ENCODE results near the gene APOL6. TPM values are rescaled to one million over a fixed set of nuclear protein-coding genes. Genes with fewer than 3 reads are reported as not detected.
"Not testable (repeated sequence)": the region's sequence is repeated elsewhere in the genome, so short reads cannot be mapped to it uniquely, and the experiment has no call there.

The APOL6 gene
- total RNA-seq, 2 donors from 2014 or later, result 6.0 to 7.9 TPM

DNA sequence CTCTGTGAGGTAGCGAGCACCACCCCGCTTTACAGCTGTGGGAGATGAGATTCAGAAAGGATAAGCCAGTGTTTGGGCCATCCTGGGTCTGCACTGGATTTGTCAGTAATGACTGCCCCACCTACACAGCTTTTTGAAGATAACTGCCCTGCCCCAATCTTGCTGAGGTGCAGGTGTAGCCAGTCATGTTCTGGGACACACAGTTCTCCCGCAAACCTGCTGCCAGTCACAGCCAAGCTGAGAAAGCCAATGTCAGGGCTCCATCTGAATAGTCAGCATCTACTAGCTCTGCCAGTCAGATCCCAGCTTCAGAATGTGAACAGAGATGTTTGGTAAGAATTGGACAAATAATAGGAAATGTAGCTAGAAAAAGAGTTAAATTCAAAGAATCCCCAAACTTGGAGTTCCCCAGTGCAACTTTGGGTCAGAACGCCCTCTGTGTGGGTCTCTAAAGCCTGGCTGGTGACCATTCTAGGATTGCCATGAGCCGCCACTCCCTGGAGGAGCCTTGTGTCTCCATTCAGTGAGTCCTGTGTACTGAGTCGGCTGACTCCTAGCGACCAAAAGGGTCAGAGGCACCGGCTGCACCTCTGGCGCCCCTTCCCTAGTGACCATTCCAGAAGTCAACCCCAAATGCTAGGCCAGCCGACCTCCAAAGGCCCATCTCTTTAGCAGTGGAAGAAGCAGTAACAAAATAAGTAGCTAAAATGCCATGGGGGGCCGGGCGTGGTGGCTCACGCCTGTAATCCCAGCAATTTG, 28.7 kb upstream of the APOL6 start:
- Histone ChIP-seq H3K36me3 (replicated peaks in 1 of 2; ENCODE audit: insufficient read depth in 1 of 2, low read depth in 2 of 2) (no peaks in the 10 kb centered on the region), H3K4me1 (peaks cover 13% of the 10 kb centered on the region), H3K27ac (no peak overlapping the region), H3K27me3 (no peaks in the 10 kb centered on the region), H3K4me3 (no peak overlapping the region), H3K9me3 (no peaks in the 10 kb centered on the region)
- no peak for ATAC-seq
- WGBS, 2 donors, result 84 to 87% methylated on average over 13 of the region's 13 CpGs
- TF ChIP-seq POLR2A (IDR thresholded peaks at IDR 0.05), result no peak
- TF ChIP-seq, protein P1, sequence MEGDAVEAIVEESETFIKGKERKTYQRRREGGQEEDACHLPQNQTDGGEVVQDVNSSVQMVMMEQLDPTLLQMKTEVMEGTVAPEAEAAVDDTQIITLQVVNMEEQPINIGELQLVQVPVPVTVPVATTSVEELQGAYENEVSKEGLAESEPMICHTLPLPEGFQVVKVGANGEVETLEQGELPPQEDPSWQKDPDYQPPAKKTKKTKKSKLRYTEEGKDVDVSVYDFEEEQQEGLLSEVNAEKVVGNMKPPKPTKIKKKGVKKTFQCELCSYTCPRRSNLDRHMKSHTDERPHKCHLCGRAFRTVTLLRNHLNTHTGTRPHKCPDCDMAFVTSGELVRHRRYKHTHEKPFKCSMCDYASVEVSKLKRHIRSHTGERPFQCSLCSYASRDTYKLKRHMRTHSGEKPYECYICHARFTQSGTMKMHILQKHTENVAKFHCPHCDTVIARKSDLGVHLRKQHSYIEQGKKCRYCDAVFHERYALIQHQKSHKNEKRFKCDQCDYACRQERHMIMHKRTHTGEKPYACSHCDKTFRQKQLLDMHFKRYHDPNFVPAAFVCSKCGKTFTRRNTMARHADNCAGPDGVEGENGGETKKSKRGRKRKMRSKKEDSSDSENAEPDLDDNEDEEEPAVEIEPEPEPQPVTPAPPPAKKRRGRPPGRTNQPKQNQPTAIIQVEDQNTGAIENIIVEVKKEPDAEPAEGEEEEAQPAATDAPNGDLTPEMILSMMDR (IDR thresholded peaks at IDR 0.05), result no peak
- DNase-seq, result no peak
- intact Hi-C loops (cut with DNase I), result loop anchor here (10.0 kb wide), 1 partner anchor 505 kb away; no protein-coding TSS in a partner anchor

DNA sequence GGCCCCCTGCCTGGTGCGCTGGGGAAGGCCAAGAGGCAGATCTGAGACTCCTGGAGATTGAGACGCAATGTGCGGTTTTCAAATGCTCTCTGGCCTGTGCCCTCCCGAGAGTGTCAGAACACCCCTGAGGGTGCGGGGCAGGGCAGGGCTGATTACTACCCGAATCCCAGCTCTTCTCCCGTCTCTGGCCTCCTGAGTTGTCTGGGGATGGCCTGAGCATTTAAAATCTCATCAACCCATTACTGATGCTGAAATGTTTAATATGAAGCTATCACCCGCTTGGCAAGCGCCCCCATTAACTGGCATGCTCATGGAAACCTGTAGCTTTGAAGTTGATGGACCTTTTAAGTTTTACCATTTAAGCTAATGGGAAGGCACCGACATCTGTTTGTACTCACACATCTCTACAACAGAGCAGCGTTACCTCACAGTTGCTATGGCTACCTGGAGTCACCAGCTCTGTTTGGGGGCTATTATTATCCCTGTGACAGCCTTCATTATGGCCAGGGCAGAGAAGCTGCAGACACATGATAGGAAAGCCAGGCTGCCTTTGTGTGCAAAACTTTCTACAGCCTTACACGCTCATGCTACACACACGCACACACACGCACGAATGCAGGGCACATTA, 27.5 kb upstream of the APOL6 start:
- ATAC-seq, result no peak
- H3K9me3 ChIP-seq, result no peaks in the 10 kb centered on the region
- 79 to 83% methylated on average over 15 of the region's 15 CpGs for WGBS, 2 donors
- H3K27ac ChIP-seq, result no peak overlapping the region
- no peaks in the 10 kb centered on the region for H3K27me3 ChIP-seq
- DNase-seq, result no peak
- TF ChIP-seq, protein P1 (IDR thresholded peaks at IDR 0.05), result no peak
- TF ChIP-seq POLR2A (IDR thresholded peaks at IDR 0.05), result no peak
- intact Hi-C loops (cut with DNase I), result loop anchor here (10.0 kb wide), 1 partner anchor 504 kb away; no protein-coding TSS in a partner anchor
- H3K4me1 ChIP-seq, result peaks cover 13% of the 10 kb centered on the region
- H3K4me3 ChIP-seq, result no peak overlapping the region
- no peaks in the 10 kb centered on the region for H3K36me3 ChIP-seq (replicated peaks in 1 of 2; ENCODE audit: insufficient read depth in 1 of 2, low read depth in 2 of 2)

DNA sequence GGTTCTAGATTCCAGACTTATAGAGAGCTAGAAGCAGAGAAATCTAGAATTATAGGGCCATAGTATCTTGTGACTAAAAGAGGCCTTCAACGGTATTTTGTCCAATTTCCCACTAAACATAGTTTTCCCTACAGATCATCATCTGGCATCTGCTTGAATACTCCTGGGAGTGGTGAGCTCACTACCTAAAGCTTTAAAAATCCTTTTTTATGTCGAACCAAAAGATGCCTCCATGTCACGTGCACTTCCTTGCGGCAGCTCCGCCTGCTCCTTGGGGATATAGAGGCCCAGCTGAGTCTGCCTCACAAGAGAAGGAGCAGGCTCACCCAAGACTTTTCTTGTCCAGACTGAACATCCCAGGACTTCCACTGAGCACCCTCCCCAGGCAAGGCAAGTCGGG, 26.8 kb upstream of the APOL6 start:
- TF ChIP-seq, protein P1 (IDR thresholded peaks at IDR 0.05), result no peak
- TF ChIP-seq POLR2A (IDR thresholded peaks at IDR 0.05), result no peak
- ATAC-seq (no peak), DNase-seq (no peak)
- Histone ChIP-seq H3K9me3 (no peaks in the 10 kb centered on the region), H3K27ac (peak overlapping the region in 2 of 4 donors; percentile 34 to 35), H3K4me1 (peaks cover 13% of the 10 kb centered on the region), H3K36me3 (replicated peaks in 1 of 2; ENCODE audit: insufficient read depth in 1 of 2, low read depth in 2 of 2) (no peaks in the 10 kb centered on the region), H3K27me3 (no peaks in the 10 kb centered on the region), H3K4me3 (no peak overlapping the region)
- WGBS, 2 donors, result 81 to 85% methylated on average over 5 to 6 of the region's 6 CpGs
- intact Hi-C loops (cut with DNase I), result loop anchor here (10.0 kb wide), 1 partner anchor 503 kb away; no protein-coding TSS in a partner anchor

DNA sequence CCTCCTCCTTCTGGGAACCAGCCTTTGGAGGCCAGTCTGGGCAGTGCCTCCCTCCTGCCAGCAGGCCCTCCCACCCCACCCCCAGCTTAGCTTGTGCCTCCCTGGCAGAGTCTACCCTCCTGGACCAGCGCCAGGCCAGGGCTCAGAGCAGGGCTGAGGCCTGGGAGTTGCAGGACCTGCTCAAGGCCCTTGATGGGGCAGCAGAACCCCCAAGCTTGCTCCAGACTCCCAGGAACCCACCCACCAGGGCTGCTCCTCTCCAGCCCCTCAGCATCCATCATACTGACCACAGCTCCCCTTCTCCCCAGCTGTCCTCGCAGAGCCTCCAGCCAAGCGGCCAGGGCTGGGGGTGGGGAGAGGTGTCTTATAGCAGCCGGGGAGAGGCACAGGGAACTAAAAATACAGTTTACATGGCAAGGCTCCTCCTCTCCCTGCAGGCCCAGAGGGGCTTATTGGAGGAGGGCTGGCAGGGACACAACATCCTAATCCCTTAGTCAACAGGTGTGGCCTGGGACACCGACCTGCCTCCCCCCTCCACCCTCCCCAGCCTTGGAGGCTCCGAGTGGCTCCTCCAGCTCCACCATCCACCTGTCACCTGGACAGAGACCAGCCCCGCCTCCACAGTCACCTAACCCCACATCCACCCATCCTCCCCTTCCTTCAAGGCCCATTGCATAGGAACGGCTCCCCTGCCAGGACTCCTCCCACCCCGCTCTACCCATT, 25.9 kb upstream of the APOL6 start:
- WGBS, 2 donors, result 35 to 66% methylated on average over 5 to 9 of the region's 9 CpGs
- H3K4me1 ChIP-seq, result peaks cover 19% of the 10 kb centered on the region
- H3K9me3 ChIP-seq, result no peaks in the 10 kb centered on the region
- no peaks in the 10 kb centered on the region for H3K36me3 ChIP-seq (replicated peaks in 1 of 2; ENCODE audit: insufficient read depth in 1 of 2, low read depth in 2 of 2)
- H3K27ac ChIP-seq, result peak overlapping the region in 3 of 4 donors; percentile 17 to 35 (median 34)
- intact Hi-C loops (cut with DNase I), result loop anchor here (10.0 kb wide), 1 partner anchor 502 kb away; no protein-coding TSS in a partner anchor
- no peak overlapping the region for H3K4me3 ChIP-seq
- no peaks in the 10 kb centered on the region for H3K27me3 ChIP-seq
- DNase-seq (peak; percentile 35 to 56 (median 50)), ATAC-seq (peak; percentile 39)
- TF ChIP-seq, protein P1 (IDR thresholded peaks at IDR 0.05), result no peak
- TF ChIP-seq POLR2A (IDR thresholded peaks at IDR 0.05), result no peak

DNA sequence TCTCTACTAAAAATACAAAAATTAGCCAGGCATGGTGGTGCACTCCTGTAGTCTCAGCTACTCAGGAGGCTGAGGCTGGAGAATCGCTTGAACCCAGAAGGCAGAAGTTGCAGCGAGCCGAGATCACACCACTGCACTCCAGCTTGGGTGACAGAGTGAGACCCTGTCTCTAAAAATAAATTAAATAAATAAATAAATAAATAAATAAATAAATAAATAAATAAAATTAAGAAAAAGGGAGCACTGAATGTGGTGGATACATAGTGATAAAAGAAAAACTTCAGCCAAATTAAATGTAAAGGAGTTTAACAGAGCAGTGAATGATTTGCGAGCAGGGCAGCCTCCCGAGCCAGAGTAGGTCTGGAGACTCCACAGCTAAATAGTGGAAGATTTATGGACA, 24.4 kb upstream of the APOL6 start:
- intact Hi-C loops (cut with DNase I), result loop anchor here (10.0 kb wide), 1 partner anchor 501 kb away; no protein-coding TSS in a partner anchor
- DNase-seq; H3K27me3 ChIP-seq; ATAC-seq; H3K9me3 ChIP-seq; H3K4me3 ChIP-seq; H3K36me3 ChIP-seq (replicated peaks in 1 of 2; ENCODE audit: insufficient read depth in 1 of 2, low read depth in 2 of 2); H3K27ac ChIP-seq: not testable (repeated sequence)
- H3K4me1 ChIP-seq, result peaks cover 19% of the 10 kb centered on the region
- 87% methylated on average over 5 of the region's 5 CpGs for WGBS, 2 donors

Measured in body of pancreas (tissue), 4 donors.